Activated T-cell treated with anti-CD3 and anti-CD28 coated beads for 48 hours (primary cell): ENCODE results near the gene CSN3.
"Not testable (repeated sequence)": the region's sequence is repeated elsewhere in the genome, so short reads cannot be mapped to it uniquely, and the experiment has no call there.

Experiments
- DNase-seq: peaks from one replicate; pipeline ENCODE4 v3.0.0-alpha.2; 2020; ENCODE audit warnings: low read depth

Gene CSN3

GRCh38 chr4:70242297-70242696 lies at the start of gene CSN3:
Gene CSN3 (plus strand): TSS chr4:70242597. CDS start chr4:70244820, 2,223 bp downstream.
- not testable (repeated sequence) for DNase-seq

- no peak for DNase-seq
Observed at GRCh38 chr4:70192895-70193294, 49.5 kb upstream of the CSN3 start.

- no peak for DNase-seq
Observed at GRCh38 chr4:70195425-70195824, 47.0 kb upstream of the CSN3 start, which contains the start of gene ODAM. Gene ODAM (plus strand): TSS chr4:70195725. CDS start chr4:70196544, 819 bp downstream.

- no peak for DNase-seq
Observed at GRCh38 chr4:70196857-70197256, 45.5 kb upstream of the CSN3 start.

- no peak for DNase-seq
Observed at GRCh38 chr4:70197842-70198241, 44.6 kb upstream of the CSN3 start.

- no peak for DNase-seq
Observed at GRCh38 chr4:70203601-70204000, 38.8 kb upstream of the CSN3 start.

GRCh38 chr4:70212752-70213151 lies 29.6 kb upstream of the CSN3 start:
- DNase-seq, result not testable (repeated sequence)

- DNase-seq, result not testable (repeated sequence)
Observed at GRCh38 chr4:70216109-70216508, 26.3 kb upstream of the CSN3 start.

- not testable (repeated sequence) for DNase-seq
Observed at GRCh38 chr4:70216550-70216949, 25.8 kb upstream of the CSN3 start.

- DNase-seq, result not testable (repeated sequence)
Observed at GRCh38 chr4:70221389-70221788, 21.0 kb upstream of the CSN3 start.

- DNase-seq, result not testable (repeated sequence)
Observed at GRCh38 chr4:70221818-70222217, 20.6 kb upstream of the CSN3 start.

- DNase-seq, result no peak
Observed at GRCh38 chr4:70225824-70226223, 16.6 kb upstream of the CSN3 start, which contains the start of gene FDCSP. Gene FDCSP (plus strand): TSS chr4:70226124. CDS start chr4:70231195, 5,071 bp downstream.

GRCh38 chr4:70236125-70236524 lies 6.3 kb upstream of the CSN3 start:
- DNase-seq, result no peak

- DNase-seq, result no peak
Observed at GRCh38 chr4:70239131-70239883, 3.1 kb upstream of the CSN3 start.

- DNase-seq, result no peak
Observed at GRCh38 chr4:70239884-70240591, 2.4 kb upstream of the CSN3 start.

GRCh38 chr4:70243091-70243490 lies 694 bp downstream of the CSN3 start:
- no peak for DNase-seq

- no peak for DNase-seq
Observed at GRCh38 chr4:70251250-70251944, 9.0 kb downstream of the CSN3 start.

- no peak for DNase-seq
Observed at GRCh38 chr4:70251945-70252277, 9.5 kb downstream of the CSN3 start.

- DNase-seq, result no peak
Observed at GRCh38 chr4:70269674-70270073, 27.3 kb downstream of the CSN3 start.

- no peak for DNase-seq
Observed at GRCh38 chr4:70277121-70277520, 34.7 kb downstream of the CSN3 start.

- no peak for DNase-seq
Observed at GRCh38 chr4:70280567-70280966, 38.2 kb downstream of the CSN3 start.

GRCh38 chr4:70288651-70289050 lies 46.3 kb downstream of the CSN3 start:
- no peak for DNase-seq

GRCh38 chr4:70291341-70291740 lies 48.9 kb downstream of the CSN3 start:
- DNase-seq, result no peak
